ENCODE measurements around the gene KRTAP5-6.

Gene KRTAP5-6

DNA sequence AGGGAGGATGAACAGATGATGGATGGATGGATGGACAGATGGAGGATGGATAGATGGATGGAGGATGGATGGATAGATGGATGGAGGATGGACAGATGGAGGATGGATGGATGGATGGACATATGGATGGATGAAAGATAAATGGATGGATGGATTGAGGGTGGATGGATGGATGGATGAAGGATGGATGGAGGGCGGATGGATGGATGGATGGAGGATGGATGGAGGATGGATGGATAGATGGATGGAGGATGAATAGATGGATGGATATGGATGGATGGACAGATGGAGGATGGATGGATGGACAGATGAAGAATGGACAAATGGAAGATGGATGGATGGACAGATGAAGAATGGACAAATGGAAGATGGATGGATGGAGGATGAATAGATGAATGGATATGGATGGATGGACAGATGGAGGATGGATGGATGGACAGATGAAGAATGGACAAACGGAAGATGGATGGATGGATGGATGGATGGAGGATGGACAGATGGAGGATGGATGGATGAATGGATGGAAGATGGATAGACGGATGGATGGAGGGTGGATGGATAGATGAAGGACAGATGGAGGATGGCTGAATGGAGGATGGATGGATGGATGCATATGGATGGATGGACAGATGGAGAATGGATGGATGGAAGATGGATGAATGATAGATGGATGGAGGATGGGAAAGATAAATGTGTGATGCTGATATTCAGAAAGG lies 46.0 kb downstream of the KRTAP5-6 start:
- no peak overlapping the region for H3K9ac ChIP-seq (ENCODE audit: low read length)
- H3K4me3 ChIP-seq (ENCODE audit: low read depth in 1 of 2, low read length in 2 of 2): no peak overlapping the region
- no peaks in the 10 kb centered on the region for H3K9me3 ChIP-seq (ENCODE audit: low read length)
- H3K4me1 ChIP-seq (ENCODE audit: insufficient read depth, low read length): no peaks in the 10 kb centered on the region
- H3K27me3 ChIP-seq (ENCODE audit: control insufficient read depth in 1 of 2, insufficient read depth in 2 of 2, low read length in 2 of 2): peaks cover 2 to 5% of the 10 kb centered on the region in 2 donors
- H3K36me3 ChIP-seq (ENCODE audit: insufficient read depth, low read length): no peaks in the 10 kb centered on the region
- no peak overlapping the region for H3K27ac ChIP-seq (ENCODE audit: low read depth, low read length)

DNA sequence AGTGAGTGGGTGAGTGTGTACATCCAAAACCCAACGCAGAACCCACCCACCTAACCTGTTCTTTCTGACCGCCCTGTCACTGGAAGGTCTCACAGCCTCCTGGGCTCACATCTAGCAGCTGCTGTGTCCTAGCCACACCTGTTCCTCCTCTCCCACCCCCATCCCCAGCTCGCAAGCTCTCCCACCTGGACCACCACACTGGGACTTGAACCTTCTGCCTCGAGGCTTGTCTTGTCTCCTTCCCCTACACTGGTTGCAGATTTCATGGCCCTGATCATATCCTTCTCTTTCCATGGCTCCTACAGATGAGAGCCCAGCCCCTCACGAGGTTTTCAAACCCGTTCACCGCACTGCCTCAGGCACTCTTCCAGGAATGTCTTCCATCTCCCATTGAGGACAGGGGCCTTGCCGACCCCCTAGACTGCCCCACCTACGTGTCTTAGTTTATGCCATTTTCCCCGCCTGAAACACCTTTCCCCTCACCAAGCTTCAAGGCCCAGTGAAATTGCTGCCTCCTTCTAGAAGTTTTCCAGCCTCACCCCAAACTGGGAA lies 46.7 kb downstream of the KRTAP5-6 start:
- Histone ChIP-seq H3K9ac (ENCODE audit: low read length) (no peak overlapping the region), H3K27ac (ENCODE audit: low read depth, low read length) (no peak overlapping the region), H3K27me3 (ENCODE audit: control insufficient read depth in 1 of 2, insufficient read depth in 2 of 2, low read length in 2 of 2) (peaks cover 0 to 8% of the 10 kb centered on the region in 2 donors), H3K36me3 (ENCODE audit: insufficient read depth, low read length) (no peaks in the 10 kb centered on the region), H3K9me3 (ENCODE audit: low read length) (no peaks in the 10 kb centered on the region), H3K4me1 (ENCODE audit: insufficient read depth, low read length) (no peaks in the 10 kb centered on the region), H3K4me3 (ENCODE audit: low read depth in 1 of 2, low read length in 2 of 2) (no peak overlapping the region)

DNA sequence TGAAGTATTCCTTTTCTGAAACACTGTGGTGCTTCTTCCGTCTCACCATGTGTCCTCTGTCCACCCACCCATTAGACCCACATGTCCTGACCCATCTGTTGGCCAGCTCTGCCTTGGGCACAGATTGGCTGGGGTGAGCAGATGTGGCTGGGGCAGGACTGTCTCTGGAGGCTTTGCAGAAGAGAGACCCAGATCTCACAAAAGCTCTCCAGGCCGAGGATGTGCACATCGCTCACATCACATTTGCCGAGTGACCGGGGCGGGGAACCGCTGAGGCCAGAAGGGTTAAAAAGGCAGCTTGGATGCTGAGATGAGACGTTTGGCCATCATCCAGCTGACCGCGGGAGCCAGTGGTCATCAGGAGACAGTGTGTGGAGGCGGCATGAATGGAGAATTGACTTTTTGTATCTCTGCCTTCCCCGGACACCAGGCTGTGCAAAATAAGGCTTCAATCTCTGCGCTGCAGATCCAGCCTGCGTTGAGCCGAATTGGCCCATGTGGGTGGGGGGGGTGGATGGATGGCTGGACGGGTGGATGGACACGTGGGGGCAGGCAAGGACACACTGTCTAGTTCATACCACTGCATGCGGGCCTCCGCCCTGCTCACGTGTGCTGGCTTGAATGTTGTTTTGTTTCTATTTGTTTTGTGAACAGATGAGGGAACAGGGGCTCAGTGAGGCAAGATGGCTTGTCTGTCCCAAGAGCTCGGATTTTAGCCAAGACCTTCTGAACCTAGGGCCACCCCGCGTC lies 47.3 kb downstream of the KRTAP5-6 start:
- H3K9ac ChIP-seq (ENCODE audit: low read length): no peak overlapping the region
- peaks cover 0 to 12% of the 10 kb centered on the region in 2 donors for H3K27me3 ChIP-seq (ENCODE audit: control insufficient read depth in 1 of 2, insufficient read depth in 2 of 2, low read length in 2 of 2)
- no peaks in the 10 kb centered on the region for H3K9me3 ChIP-seq (ENCODE audit: low read length)
- H3K27ac ChIP-seq (ENCODE audit: low read depth, low read length): no peak overlapping the region
- H3K4me1 ChIP-seq (ENCODE audit: insufficient read depth, low read length): no peaks in the 10 kb centered on the region
- H3K36me3 ChIP-seq (ENCODE audit: insufficient read depth, low read length): no peaks in the 10 kb centered on the region
- H3K4me3 ChIP-seq (ENCODE audit: low read depth in 1 of 2, low read length in 2 of 2): no peak overlapping the region

DNA sequence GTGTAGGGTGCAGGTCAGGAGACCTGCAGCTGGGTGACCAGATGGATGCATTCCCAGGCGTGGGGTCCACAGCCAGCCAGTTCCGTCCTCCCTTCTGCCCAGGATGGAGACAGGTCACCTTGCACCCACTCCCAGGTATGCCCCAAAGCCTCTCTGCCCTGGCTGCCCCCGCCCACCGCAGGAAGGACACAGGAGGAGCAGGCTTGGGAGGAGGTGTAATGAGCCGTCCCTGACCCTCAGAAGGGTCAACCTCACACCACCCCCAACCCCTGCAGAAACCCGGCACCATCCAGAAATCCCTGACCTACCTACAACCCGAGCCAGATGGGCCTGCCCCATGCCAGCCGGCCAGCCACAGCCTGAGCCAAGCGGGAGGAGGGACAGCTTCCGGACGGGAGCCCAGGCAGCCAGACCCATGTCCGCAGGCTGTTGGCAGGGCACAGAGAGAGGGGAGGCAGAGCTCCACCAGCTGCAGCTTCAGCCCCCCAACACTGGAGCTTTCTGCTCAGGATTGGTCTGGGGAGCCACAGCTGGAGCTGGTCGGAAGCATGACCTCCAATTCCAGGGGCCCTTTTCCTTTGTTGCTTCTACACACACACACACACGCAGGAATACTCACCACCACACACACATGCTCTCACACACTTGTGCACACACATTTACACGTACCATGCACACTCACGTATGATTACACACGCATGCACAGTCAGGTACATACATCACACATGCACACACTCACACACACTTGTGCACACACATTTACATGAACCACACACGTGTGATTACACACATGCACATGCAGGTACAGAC lies 48.1 kb downstream of the KRTAP5-6 start:
- Histone ChIP-seq H3K36me3 (ENCODE audit: insufficient read depth, low read length) (no peaks in the 10 kb centered on the region), H3K9me3 (ENCODE audit: low read length) (no peaks in the 10 kb centered on the region), H3K4me3 (ENCODE audit: low read depth in 1 of 2, low read length in 2 of 2) (no peak overlapping the region), H3K4me1 (ENCODE audit: insufficient read depth, low read length) (no peaks in the 10 kb centered on the region), H3K27me3 (ENCODE audit: control insufficient read depth in 1 of 2, insufficient read depth in 2 of 2, low read length in 2 of 2) (peaks cover 0 to 16% of the 10 kb centered on the region in 2 donors), H3K27ac (ENCODE audit: low read depth, low read length) (no peak overlapping the region), H3K9ac (ENCODE audit: low read length) (no peak overlapping the region)

DNA sequence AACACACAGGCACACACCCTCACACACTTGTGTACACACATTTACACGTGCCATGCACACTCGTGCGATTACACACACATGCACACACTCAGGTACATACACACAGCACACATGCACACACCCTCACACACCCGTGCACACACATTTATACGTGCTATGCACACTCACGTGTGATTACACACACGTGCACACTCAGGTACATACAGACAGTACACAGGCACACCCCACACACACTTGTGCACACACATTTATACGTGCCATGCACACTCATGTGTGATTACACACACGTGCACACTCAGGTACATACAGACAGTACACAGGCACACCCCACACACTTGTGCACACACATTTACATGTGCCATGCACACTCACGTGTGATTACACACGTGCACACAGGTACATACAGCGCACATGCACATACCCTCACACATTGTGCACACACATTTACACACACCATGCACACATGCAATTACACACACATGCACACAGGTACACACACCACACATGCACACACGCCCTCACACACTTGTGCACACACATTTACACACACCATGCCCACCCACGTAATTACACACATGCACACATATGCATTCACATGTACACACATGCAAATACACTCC lies 48.8 kb downstream of the KRTAP5-6 start:
- no peaks in the 10 kb centered on the region for H3K4me1 ChIP-seq (ENCODE audit: insufficient read depth, low read length)
- H3K36me3 ChIP-seq (ENCODE audit: insufficient read depth, low read length): no peaks in the 10 kb centered on the region
- peaks cover 0 to 20% of the 10 kb centered on the region in 2 donors for H3K27me3 ChIP-seq (ENCODE audit: control insufficient read depth in 1 of 2, insufficient read depth in 2 of 2, low read length in 2 of 2)
- H3K9ac ChIP-seq (ENCODE audit: low read length): no peak overlapping the region
- H3K4me3 ChIP-seq (ENCODE audit: low read depth in 1 of 2, low read length in 2 of 2): no peak overlapping the region
- H3K9me3 ChIP-seq (ENCODE audit: low read length): no peaks in the 10 kb centered on the region
- no peak overlapping the region for H3K27ac ChIP-seq (ENCODE audit: low read depth, low read length)

DNA sequence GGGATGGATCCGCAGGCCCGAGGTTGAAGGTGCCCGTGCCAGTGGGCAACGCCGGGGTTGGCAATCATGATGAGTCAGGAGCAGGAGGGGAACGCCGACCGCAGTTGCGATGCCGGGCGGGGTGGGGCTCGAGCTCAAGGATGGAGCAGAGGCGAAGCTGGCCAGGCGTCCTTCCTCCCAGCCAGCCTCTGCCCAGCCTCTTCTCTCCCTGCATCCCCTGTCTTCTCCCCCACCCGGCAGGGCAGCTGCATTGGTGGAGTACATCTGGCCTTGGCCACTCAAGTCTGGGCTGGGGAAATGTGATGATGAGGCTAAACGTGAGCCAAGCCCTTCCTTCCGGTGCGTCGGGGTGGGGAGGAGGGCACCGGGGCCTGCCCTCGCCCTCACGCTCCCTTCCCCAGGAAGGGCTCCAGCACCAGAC lies 49.5 kb downstream of the KRTAP5-6 start:
- no peaks in the 10 kb centered on the region for H3K4me1 ChIP-seq (ENCODE audit: insufficient read depth, low read length)
- no peaks in the 10 kb centered on the region for H3K9me3 ChIP-seq (ENCODE audit: low read length)
- peaks cover 0 to 23% of the 10 kb centered on the region in 2 donors for H3K27me3 ChIP-seq (ENCODE audit: control insufficient read depth in 1 of 2, insufficient read depth in 2 of 2, low read length in 2 of 2)
- H3K4me3 ChIP-seq (ENCODE audit: low read depth in 1 of 2, low read length in 2 of 2): no peak overlapping the region
- no peak overlapping the region for H3K9ac ChIP-seq (ENCODE audit: low read length)
- no peaks in the 10 kb centered on the region for H3K36me3 ChIP-seq (ENCODE audit: insufficient read depth, low read length)
- H3K27ac ChIP-seq (ENCODE audit: low read depth, low read length): no peak overlapping the region

DNA sequence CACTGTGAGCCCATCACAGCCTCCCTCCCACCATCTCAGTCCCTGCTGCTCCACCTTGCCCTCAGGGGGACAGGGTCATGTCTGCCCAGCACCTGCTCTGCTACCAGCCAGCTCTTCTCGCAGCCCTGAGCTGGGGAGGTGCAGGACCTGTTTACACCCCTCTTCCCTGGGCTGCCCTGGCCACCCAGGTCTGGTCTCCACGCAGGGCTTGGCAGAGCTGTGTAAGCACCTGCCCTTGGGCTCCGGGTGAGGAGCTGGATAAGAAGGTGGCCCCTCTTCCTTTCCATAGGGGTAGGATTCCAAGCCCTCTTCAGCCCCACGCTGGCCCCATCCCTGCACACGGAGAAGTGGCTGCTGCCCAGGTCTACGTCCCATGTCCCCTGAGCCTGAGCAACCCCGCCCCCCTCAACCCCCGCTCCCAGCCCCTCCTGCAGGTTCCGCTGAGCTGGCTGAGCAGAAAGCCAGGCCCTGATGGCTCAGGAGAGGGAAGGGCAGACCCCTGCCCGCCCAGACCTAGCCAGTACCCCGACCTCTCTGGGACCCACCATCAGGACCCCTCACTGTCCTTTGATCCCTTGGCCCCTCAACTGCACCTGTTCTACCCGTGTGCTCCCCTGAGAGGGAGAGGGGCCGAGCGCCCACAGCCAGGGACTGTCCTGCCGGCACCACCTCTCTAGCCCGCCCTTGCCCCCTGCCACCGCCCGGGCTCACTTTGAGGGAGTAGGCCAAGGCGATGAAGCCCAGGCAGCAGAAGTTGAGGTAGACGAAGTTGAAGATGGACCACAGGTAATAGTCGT lies 50.2 kb downstream of the KRTAP5-6 start:
- H3K36me3 ChIP-seq (ENCODE audit: insufficient read depth, low read length): no peaks in the 10 kb centered on the region
- no peaks in the 10 kb centered on the region for H3K4me1 ChIP-seq (ENCODE audit: insufficient read depth, low read length)
- H3K4me3 ChIP-seq (ENCODE audit: low read depth in 1 of 2, low read length in 2 of 2): no peak overlapping the region
- H3K9me3 ChIP-seq (ENCODE audit: low read length): no peaks in the 10 kb centered on the region
- peaks cover 0 to 23% of the 10 kb centered on the region in 2 donors for H3K27me3 ChIP-seq (ENCODE audit: control insufficient read depth in 1 of 2, insufficient read depth in 2 of 2, low read length in 2 of 2)
- H3K27ac ChIP-seq (ENCODE audit: low read depth, low read length): no peak overlapping the region
- no peak overlapping the region for H3K9ac ChIP-seq (ENCODE audit: low read length)
